Trophoblast cell (in vitro differentiated cells and primary cell): Measurements from ENCODE around the gene OR2A12. TPM values are rescaled to one million over a fixed set of nuclear protein-coding genes. Genes with fewer than 3 reads are reported as not detected.

Experiments used
- DNase-seq, 2 donors: peaks; one replicate each; pipeline ENCODE4 v3.0.0-alpha.2; 2016
- H2AFZ ChIP-seq: 2 replicates; pipeline ENCODE4 v1.6.1; 2013; ENCODE audit warnings: low read length, moderate library complexity, mild to moderate bottlenecking; ENCODE audit not compliant: insufficient read depth, poor library complexity
- H2AK5ac ChIP-seq: 2 replicates; pipeline ENCODE4 v1.6.1; 2013; ENCODE audit warnings: mild to moderate bottlenecking, low read length
- H2BK120ac ChIP-seq: 2 replicates; pipeline ENCODE4 v1.6.1; 2013; ENCODE audit warnings: low read length, mild to moderate bottlenecking, moderate library complexity; ENCODE audit not compliant: insufficient read depth, poor library complexity
- H2BK12ac ChIP-seq: 2 replicates; pipeline ENCODE4 v1.6.1; 2013; ENCODE audit warnings: mild to moderate bottlenecking, low read length, moderate library complexity
- H2BK5ac ChIP-seq: 2 replicates; pipeline ENCODE4 v1.6.1; 2013; ENCODE audit warnings: low read length, low read depth, moderate library complexity, mild to moderate bottlenecking; ENCODE audit not compliant: poor library complexity
- H3K14ac ChIP-seq: 2 replicates; pipeline ENCODE4 v1.6.1; 2013; ENCODE audit warnings: mild to moderate bottlenecking, low read length
- H3K18ac ChIP-seq: 2 replicates; pipeline ENCODE4 v1.6.1; 2013; ENCODE audit warnings: mild to moderate bottlenecking, low read length
- H3K23ac ChIP-seq: 2 replicates; pipeline ENCODE4 v1.6.1; 2013; ENCODE audit warnings: low read length
- H3K27ac ChIP-seq: 2 replicates; pipeline ENCODE4 v1.5.1; 2013; ENCODE audit warnings: low read depth, mild to moderate bottlenecking, inconsistent platforms, low read length, moderate library complexity
- H3K27me3 ChIP-seq: 2 replicates; pipeline ENCODE4 v1.6.1; 2013; ENCODE audit warnings: inconsistent platforms, mild to moderate bottlenecking, low read length, moderate library complexity; ENCODE audit not compliant: insufficient read depth
- H3K36me3 ChIP-seq, 2 experiments: 1 replicate in 1 of 2; 2 replicates in 1 of 2; pipeline ENCODE4 v1.6.1; 2013; ENCODE audit warnings: low read length in 2 of 2, mild to moderate bottlenecking in 2 of 2, moderate library complexity in 1 of 2; ENCODE audit not compliant: insufficient read depth in 2 of 2, control insufficient read depth in 1 of 2
- H3K4ac ChIP-seq: 2 replicates; pipeline ENCODE4 v1.6.1; 2013; ENCODE audit warnings: low read depth, mild to moderate bottlenecking, low read length, moderate library complexity
- H3K4me1 ChIP-seq, 2 experiments: 1 replicate in 1 of 2; 2 replicates in 1 of 2; pipeline ENCODE4 v1.6.1; 2013; ENCODE audit warnings: low read length in 2 of 2, mild to moderate bottlenecking in 2 of 2, moderate library complexity in 1 of 2; ENCODE audit not compliant: insufficient read depth in 2 of 2, control insufficient read depth in 1 of 2
- H3K4me2 ChIP-seq: 2 replicates; pipeline ENCODE4 v1.6.1; 2013; ENCODE audit warnings: inconsistent platforms, mild to moderate bottlenecking, low read length, moderate library complexity
- H3K4me3 ChIP-seq: 2 replicates; pipeline ENCODE4 v1.5.1; 2013; ENCODE audit warnings: mild to moderate bottlenecking, low read depth, low read length, inconsistent platforms
- H3K79me1 ChIP-seq: one replicate; pipeline ENCODE4 v1.6.1; 2013; ENCODE audit warnings: low read length
- H3K79me2 ChIP-seq: 2 replicates; pipeline ENCODE4 v1.6.1; 2013; ENCODE audit warnings: low read length, mild to moderate bottlenecking; ENCODE audit not compliant: control insufficient read depth, insufficient read depth, poor library complexity
- H3K9ac ChIP-seq: 2 replicates; pipeline ENCODE4 v1.6.1; 2013; ENCODE audit warnings: mild to moderate bottlenecking, low read length
- H3K9me3 ChIP-seq: 2 replicates; pipeline ENCODE4 v1.6.1; 2013; ENCODE audit warnings: low read depth, mild to moderate bottlenecking, control low read depth, inconsistent platforms, low read length; ENCODE audit not compliant: insufficient read depth
- H4K12ac ChIP-seq: 2 replicates; pipeline ENCODE4 v1.6.1; 2013; ENCODE audit warnings: low read depth, mild to moderate bottlenecking, low read length, moderate library complexity
- H4K8ac ChIP-seq: 2 replicates; pipeline ENCODE4 v1.6.1; 2013; ENCODE audit warnings: low read depth, mild to moderate bottlenecking, low read length, moderate library complexity
- H4K91ac ChIP-seq: one replicate; pipeline ENCODE4 v1.6.1; 2013; ENCODE audit warnings: low read depth, mild to moderate bottlenecking, low read length, moderate library complexity
- WGBS: extraction: QIAGEN DNeasy Blood & Tissue Kit; methylation state at CpG from one replicate; pipeline ENCODE4 v1.1.7; 2013; ENCODE audit warnings: missing lambda C conversion rate; ENCODE audit not compliant: insufficient read length, insufficient coverage; ENCODE audit errors: extremely low coverage; 5-methylcytosine and 5-hydroxymethylcytosine counted together
- polyA plus RNA-seq: library from polyadenylated mRNA; stranded (reverse); fragments of 200-250 nt; gene quantifications from 2 replicates; pipeline ENCODE4 v1.2.3, GENCODE V29; 2013

OR2A12 gene, protein sequence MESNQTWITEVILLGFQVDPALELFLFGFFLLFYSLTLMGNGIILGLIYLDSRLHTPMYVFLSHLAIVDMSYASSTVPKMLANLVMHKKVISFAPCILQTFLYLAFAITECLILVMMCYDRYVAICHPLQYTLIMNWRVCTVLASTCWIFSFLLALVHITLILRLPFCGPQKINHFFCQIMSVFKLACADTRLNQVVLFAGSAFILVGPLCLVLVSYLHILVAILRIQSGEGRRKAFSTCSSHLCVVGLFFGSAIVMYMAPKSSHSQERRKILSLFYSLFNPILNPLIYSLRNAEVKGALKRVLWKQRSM
- not detected in 2 replicates for polyA plus RNA-seq

DNA sequence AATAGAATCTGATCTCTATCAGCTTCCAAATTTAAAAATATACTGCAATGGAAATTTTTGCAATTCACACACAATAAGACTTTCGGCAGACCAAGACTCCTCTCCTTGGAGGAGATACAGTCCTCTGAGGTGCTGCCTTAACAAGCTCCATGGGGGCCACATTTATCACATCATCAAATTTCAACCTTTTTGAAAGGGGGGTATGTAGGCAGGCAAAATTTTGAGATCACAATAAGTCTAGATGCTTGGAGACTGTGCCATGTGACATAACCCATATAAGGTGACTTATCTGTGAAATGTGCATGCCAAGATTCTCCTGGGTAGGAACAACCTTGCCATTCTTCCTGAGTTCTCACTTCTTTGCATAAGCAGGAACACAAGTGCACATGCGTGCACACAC, at the start of gene OR2A12:
TSS of gene OR2A12 (plus strand) at position 301 of the 400 bp plus-strand sequence. CDS start 8,830 bp downstream, outside the sequence.
- Histone ChIP-seq H3K18ac (no peak within 1 kb of the TSS), H4K12ac (no peak within 1 kb of the TSS), H3K4me3 (no peak within 1 kb of the TSS), H2BK12ac (no peak within 1 kb of the TSS), H3K36me3 (no peaks in the 10 kb centered on the region), H3K23ac (no peak within 1 kb of the TSS), H2BK5ac (no peak within 1 kb of the TSS), H3K14ac (no peak within 1 kb of the TSS), H4K8ac (no peak within 1 kb of the TSS), H3K4me1 (no peaks in the 10 kb centered on the region), H3K79me2 (no peaks in the 10 kb centered on the region), H3K4ac (no peak within 1 kb of the TSS), H3K4me2 (no peak within 1 kb of the TSS), H3K79me1 (no peaks in the 10 kb centered on the region), H2BK120ac (no peak within 1 kb of the TSS), H2AK5ac (no peak within 1 kb of the TSS), H3K9ac (no peak within 1 kb of the TSS), H3K9me3 (no peaks in the 10 kb centered on the region), H4K91ac (no peak within 1 kb of the TSS), H2AFZ (no peak within 1 kb of the TSS), H3K27ac (no peak within 1 kb of the TSS), H3K27me3 (no peaks in the 10 kb centered on the region)
- DNase-seq, result no peak
- no CpG with 5 or more reads among the region's 2 CpGs for WGBS

DNA sequence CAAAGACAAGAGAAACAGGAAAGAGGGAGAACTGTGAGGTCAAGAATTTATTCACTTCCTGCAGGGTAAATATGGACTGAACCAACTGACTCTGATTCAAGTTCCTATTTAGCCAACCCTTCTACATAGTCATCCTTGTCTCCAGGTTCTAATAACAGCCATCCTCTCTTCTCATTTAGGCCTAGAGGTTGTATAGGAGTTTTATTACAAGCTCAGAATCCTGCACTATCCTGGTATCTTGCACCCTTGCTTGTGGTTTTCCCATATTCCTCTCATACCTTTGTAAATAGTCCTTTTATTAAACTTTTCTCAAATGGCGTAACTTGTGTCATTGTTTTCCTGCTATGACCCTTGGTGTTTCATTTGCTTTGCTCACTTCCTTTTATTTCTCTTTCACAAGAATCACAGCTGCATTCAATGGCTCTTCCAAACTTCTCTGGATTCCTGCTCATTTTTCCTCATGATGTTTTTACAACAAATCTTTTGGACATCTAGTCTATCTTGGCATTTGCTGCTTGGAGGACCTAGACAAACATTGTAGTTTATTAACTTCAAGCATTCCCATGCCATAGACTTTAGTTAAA, 49.7 kb upstream of the OR2A12 start:
- Histone ChIP-seq H3K4me2 (no peak overlapping the region), H2AK5ac (no peak overlapping the region), H3K27ac (no peak overlapping the region), H3K79me2 (no peaks in the 10 kb centered on the region), H4K91ac (no peak overlapping the region), H3K79me1 (no peaks in the 10 kb centered on the region), H3K27me3 (no peaks in the 10 kb centered on the region), H2BK12ac (no peak overlapping the region), H3K23ac (no peak overlapping the region), H3K9ac (no peak overlapping the region), H3K18ac (no peak overlapping the region), H3K9me3 (no peaks in the 10 kb centered on the region), H3K4me3 (no peak overlapping the region), H4K12ac (no peak overlapping the region), H2BK120ac (no peak overlapping the region), H3K4me1 (no peaks in the 10 kb centered on the region), H2BK5ac (no peak overlapping the region), H2AFZ (no peak overlapping the region), H3K36me3 (no peaks in the 10 kb centered on the region), H3K4ac (no peak overlapping the region), H4K8ac (no peak overlapping the region), H3K14ac (no peak overlapping the region)
- DNase-seq, result no peak
- no CpG with 5 or more reads among the region's 1 CpG for WGBS

DNA sequence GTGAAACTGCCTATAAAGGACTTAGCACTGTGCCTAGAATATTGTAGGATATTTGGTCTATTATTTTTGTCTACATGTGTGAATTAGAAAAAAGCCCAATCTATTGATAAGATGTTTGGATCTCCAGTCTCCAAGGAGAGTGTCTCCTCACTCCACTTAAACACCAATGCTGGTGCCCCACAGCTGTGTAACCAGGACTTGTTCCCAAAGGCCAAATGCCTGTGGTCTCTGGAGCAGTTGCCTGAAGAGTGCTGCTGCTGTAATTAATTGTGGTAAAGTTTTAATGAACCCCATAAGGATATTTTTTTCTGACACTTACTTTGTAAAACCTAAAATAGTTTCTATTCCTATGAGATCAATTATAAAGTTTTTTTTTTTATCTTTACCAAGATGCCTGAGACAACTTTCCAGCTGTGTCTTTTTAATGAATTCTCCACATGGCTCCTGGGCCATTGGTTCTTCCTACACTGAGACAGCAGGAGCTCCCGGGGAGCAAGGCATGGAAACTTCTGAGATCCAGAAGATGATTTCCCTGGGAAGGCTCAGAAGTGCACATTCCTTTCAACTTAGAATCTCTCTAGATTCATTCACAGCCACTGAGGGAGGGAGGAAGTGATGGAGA, 48.6 kb upstream of the OR2A12 start:
- H2AK5ac ChIP-seq, result no peak overlapping the region
- H3K79me1 ChIP-seq, result no peaks in the 10 kb centered on the region
- no peaks in the 10 kb centered on the region for H3K4me1 ChIP-seq
- no peak overlapping the region for H3K27ac ChIP-seq
- H2BK120ac ChIP-seq, result no peak overlapping the region
- no peak overlapping the region for H3K9ac ChIP-seq
- no peaks in the 10 kb centered on the region for H3K9me3 ChIP-seq
- DNase-seq, result no peak
- H2BK12ac ChIP-seq, result no peak overlapping the region
- no peak overlapping the region for H3K14ac ChIP-seq
- no peak overlapping the region for H3K23ac ChIP-seq
- H4K8ac ChIP-seq, result no peak overlapping the region
- H3K79me2 ChIP-seq, result no peaks in the 10 kb centered on the region
- no peak overlapping the region for H3K4ac ChIP-seq
- H3K18ac ChIP-seq, result no peak overlapping the region
- no peaks in the 10 kb centered on the region for H3K36me3 ChIP-seq
- H4K91ac ChIP-seq, result no peak overlapping the region
- no peak overlapping the region for H2AFZ ChIP-seq
- no peaks in the 10 kb centered on the region for H3K27me3 ChIP-seq
- H4K12ac ChIP-seq, result no peak overlapping the region
- no peak overlapping the region for H2BK5ac ChIP-seq
- WGBS, result no CpG with 5 or more reads among the region's 1 CpG
- no peak overlapping the region for H3K4me2 ChIP-seq
- no peak overlapping the region for H3K4me3 ChIP-seq

DNA sequence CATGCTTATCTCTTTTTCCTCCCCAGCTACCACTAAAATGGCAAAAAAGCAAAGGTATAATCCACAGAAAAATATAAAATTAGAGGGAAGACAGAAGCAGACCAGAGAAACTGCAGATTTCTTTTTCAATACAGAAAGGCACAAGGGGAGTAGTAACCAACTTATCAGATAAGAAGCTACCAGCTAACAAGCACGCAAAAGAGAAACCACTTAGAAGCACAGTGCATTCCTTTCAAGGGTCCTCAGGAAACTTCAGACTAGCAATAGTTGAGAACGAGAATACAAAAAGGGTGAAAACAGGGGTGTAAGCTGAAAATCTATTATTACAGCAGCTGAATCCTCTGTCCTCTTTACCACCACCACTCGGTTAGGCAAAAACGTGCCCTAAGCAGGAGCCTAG, 47.2 kb upstream of the OR2A12 start:
- DNase-seq, result no peak
- H3K36me3 ChIP-seq, result no peaks in the 10 kb centered on the region
- no peak overlapping the region for H4K12ac ChIP-seq
- H4K91ac ChIP-seq, result no peak overlapping the region
- no peak overlapping the region for H2BK12ac ChIP-seq
- H3K14ac ChIP-seq, result no peak overlapping the region
- no peak overlapping the region for H3K23ac ChIP-seq
- no peaks in the 10 kb centered on the region for H3K79me1 ChIP-seq
- no peak overlapping the region for H2AFZ ChIP-seq
- no peaks in the 10 kb centered on the region for H3K9me3 ChIP-seq
- H4K8ac ChIP-seq, result no peak overlapping the region
- WGBS, result no CpG with 5 or more reads among the region's 4 CpGs
- no peaks in the 10 kb centered on the region for H3K4me1 ChIP-seq
- H3K27me3 ChIP-seq, result no peaks in the 10 kb centered on the region
- H3K79me2 ChIP-seq, result no peaks in the 10 kb centered on the region
- no peak overlapping the region for H2BK5ac ChIP-seq
- no peak overlapping the region for H3K9ac ChIP-seq
- H3K27ac ChIP-seq, result no peak overlapping the region
- no peak overlapping the region for H3K18ac ChIP-seq
- H3K4me2 ChIP-seq, result no peak overlapping the region
- no peak overlapping the region for H2AK5ac ChIP-seq
- no peak overlapping the region for H3K4ac ChIP-seq
- H3K4me3 ChIP-seq, result no peak overlapping the region
- H2BK120ac ChIP-seq, result no peak overlapping the region
